HAP-1 (cell line): ENCODE results near the gene ATP13A1.

Experiments
- DNase-seq, 2 experiments: peaks; one replicate each; pipeline ENCODE4 v3.0.0-alpha.2; 2016 to 2020; ENCODE audit warnings: low spot score in 2 of 2
- H3K27me3 ChIP-seq: fragments of 250-450 bp; sonication (Bioruptor Pico); 2 replicates; pipeline ENCODE4 v1.5.1; 2020; ENCODE audit warnings: low read depth, mild to moderate bottlenecking, moderate library complexity
- H3K36me3 ChIP-seq: fragments of 250-450 bp; sonication (Bioruptor Pico); replicated peaks from 2 replicates; pipeline ENCODE4 v1.5.1; 2020; ENCODE audit warnings: mild to moderate bottlenecking
- H3K4me1 ChIP-seq: fragments of 250-450 bp; sonication (Bioruptor Pico); 2 replicates; pipeline ENCODE4 v1.5.1; 2020; ENCODE audit warnings: mild to moderate bottlenecking
- H3K4me3 ChIP-seq: fragments of 250-450 bp; sonication (Bioruptor Pico); 2 replicates; pipeline ENCODE4 v1.5.1; 2020; ENCODE audit warnings: mild to moderate bottlenecking, moderate library complexity
- H3K9me3 ChIP-seq: fragments of 250-450 bp; sonication (Bioruptor Pico); 2 replicates; pipeline ENCODE4 v1.5.1; 2020; ENCODE audit warnings: mild to moderate bottlenecking, moderate library complexity
- in situ Hi-C: fragments of 300-500 bp; cut with MboI; formaldehyde crosslinking; loops from 3 replicates; pipeline ENCODE4 v1.14.3; 2020; ENCODE audit warnings: low sequenced_read_pairs, inconsistent platforms, mixed read lengths

Gene ATP13A1

DNA sequence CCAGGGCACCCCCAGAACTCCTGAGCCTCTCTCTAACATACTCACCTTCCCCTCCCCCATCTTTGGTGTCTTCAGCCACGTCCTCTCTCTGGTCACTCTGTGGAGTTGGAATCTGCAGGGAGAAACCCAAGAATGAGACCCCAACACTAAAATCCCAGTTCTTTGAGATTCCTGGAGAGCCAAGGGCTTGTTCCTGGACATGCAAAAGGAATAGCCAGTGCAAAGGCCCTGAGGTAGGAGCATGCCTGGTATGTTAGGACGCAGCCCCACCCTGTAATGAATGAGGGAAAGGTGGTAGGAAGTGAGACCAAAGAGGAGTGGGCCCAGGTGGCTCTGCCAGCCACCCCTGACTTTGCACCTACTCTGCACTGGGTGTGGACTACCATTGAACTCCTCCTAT lies 33.0 kb downstream of the ATP13A1 start:
- in situ Hi-C loops: no loop called here
- no peak for DNase-seq
- H3K4me3 ChIP-seq: no peak overlapping the region
- H3K36me3 ChIP-seq: peaks cover 17% of the 10 kb centered on the region
- no peaks in the 10 kb centered on the region for H3K27me3 ChIP-seq
- H3K9me3 ChIP-seq: no peaks in the 10 kb centered on the region
- H3K4me1 ChIP-seq: no peaks in the 10 kb centered on the region

DNA sequence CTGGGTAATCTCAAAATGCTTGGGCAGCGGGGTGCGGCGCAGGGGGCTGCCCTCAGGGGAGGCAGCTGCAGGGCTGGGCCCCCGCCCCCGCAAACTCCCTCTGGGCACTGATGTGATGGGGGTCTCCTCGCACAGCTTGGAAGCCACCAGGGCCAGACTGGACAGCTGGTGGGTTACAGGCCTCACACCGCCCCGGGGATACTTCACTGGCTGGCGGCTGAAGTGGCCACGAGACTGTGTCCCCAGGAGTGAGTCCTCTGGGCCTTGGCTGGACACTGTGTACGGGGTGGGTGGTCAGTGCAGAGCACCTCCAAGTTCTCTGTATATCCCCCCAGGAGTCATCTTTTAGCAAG lies 33.4 kb downstream of the ATP13A1 start:
- DNase-seq: no peak
- Histone ChIP-seq H3K4me3 (no peak overlapping the region), H3K36me3 (peaks cover 13% of the 10 kb centered on the region; the same call in 1 of the 2 replicates), H3K27me3 (no peaks in the 10 kb centered on the region), H3K9me3 (no peaks in the 10 kb centered on the region), H3K4me1 (no peaks in the 10 kb centered on the region)
- in situ Hi-C loops: no loop called here

DNA sequence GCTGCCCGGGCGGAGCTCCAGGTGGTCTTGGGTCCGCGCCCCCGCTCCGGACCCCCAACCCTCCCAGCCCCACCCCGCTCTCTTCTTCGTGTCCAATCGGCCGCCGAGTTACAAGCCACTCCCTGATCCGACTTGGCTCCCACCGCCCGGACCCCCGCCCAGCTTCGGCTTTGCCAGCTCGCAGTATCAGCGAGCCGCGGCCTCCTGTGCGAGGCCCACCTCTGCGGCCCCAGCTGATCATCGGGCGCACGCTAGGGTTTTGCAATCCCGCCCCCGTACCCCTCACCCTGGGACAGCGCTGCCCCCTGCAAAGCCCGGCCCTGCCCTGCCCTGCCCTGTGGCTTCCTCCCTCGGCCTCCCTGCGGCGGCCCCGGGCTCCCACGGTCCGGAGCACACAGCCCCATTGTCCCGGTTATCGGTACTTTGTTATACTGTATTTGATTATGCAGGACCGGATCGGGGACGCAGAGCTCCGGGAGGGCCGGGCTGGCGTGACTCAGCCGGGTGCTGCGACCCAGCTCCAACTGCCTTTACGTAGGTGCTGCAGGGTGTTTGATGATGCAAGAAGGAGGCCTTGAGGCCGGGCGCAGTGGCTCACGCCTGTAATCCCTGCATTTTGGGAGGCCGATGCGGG lies 34.9 kb downstream of the ATP13A1 start:
- in situ Hi-C loops: no loop called here
- no peaks in the 10 kb centered on the region for H3K4me1 ChIP-seq
- no peak for DNase-seq

DNA sequence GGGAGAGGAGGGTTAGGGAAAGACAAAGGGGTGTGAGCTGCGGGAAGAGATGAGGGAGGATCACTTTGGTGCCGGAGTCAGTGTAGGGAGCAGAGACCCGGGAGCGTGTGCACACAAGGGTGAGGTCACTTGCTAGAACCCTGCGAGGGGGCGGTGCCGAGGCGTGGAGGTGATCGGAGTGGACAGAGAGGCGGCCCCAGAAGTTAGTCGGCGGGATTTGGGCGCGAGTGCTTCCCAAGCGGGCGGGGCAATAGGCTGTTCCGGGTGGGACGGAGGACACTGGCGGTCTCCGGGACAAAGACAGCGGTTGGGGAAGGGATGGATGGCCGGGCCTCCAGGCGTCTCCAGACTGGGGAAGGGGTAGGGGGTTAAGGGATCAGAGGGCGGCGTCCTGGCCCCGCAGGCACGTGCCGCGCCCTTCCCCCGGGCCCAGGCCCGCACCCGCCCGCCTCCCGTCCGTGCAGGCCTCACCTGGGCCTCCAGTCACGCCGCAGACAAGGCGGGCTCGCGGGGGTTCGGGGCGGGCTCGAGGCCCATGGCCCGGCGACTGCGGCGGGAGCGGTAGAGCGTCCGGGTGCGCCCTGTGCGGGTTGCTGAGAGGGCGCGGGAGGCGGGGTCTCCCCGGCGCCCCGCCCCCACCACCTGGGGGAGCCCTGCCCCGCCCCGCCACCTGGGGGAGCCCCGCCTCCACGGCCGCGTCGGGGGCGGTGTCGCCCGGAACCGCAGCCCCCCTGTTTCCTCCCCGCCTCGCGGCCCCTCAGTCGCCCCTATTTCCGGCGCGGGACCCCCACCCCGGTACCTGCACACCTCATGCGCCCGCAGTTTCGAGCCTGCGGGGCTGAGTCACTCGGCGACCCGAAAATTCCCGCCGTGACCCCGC lies 35.6 kb downstream of the ATP13A1 start, which contains the start of gene LPAR2:
Gene LPAR2, minus strand, starts transcription at position 600 of the 880 bp plus-strand sequence. CDS start 945 bp downstream, outside the sequence.
- Histone ChIP-seq H3K36me3 (no peaks in the 10 kb centered on the region; the same call in 1 of the 2 replicates), H3K4me3 (no peak within 1 kb of the TSS), H3K4me1 (no peaks in the 10 kb centered on the region), H3K9me3 (no peaks in the 10 kb centered on the region), H3K27me3 (no peaks in the 10 kb centered on the region)
- no peak for DNase-seq
- in situ Hi-C loops: no loop called here

More for the DNA sequence above, 34.9 kb downstream of the ATP13A1 start:
- H3K9me3 ChIP-seq: no peaks in the 10 kb centered on the region
- H3K27me3 ChIP-seq: no peaks in the 10 kb centered on the region
- H3K36me3 ChIP-seq: peaks cover 3% of the 10 kb centered on the region; the same call in 1 of the 2 replicates
- H3K4me3 ChIP-seq: no peak overlapping the region

DNA sequence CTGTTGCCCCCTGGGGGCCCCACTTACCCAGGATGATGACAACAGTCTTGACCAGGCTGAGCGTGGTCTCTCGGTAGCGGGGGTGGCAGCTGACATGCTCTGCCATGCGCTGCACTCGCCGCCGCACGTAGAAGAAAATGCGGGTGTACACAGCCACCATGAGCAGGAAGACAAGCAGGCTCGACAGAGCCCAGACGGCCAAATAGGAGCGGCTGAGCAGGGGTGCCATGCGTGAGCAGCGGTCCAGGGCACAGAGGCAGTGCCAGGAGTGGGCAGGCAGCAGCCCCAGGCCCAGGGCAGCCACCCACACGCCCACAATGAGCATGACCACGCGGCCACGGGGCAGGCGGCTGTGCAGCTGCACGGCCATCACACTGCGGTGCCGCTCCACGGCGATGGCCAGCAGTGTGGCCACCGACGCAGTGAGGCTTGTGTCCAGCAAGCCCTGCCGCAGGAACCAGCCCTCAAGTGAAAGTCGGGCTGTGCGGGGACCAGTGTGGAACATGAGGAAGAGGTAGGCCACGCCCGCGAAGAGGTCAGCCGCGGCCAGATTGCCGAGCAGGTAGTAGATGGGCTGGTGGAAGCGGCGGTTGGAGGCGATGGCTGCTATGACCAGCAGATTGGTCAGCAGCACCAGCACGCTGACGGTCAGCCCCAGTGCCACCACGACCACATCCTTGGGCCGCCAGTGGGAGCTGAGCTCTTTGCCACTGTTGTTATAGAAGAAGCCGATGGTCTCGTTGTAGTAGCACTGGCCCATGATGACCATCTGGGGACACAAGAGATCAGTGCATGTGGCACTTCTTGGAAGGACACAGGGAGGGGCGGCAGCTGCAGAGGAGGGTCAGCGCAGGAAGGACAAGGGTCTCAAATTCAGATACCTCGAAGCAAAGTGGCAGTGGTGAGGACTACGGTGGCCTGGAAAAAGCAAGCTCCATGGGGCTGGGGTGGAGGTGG lies 36.7 kb downstream of the ATP13A1 start:
- Histone ChIP-seq H3K4me3 (no peak overlapping the region), H3K9me3 (no peaks in the 10 kb centered on the region), H3K27me3 (no peaks in the 10 kb centered on the region), H3K36me3 (no peaks in the 10 kb centered on the region), H3K4me1 (no peaks in the 10 kb centered on the region)
- in situ Hi-C loops: no loop called here
- DNase-seq: no peak

DNA sequence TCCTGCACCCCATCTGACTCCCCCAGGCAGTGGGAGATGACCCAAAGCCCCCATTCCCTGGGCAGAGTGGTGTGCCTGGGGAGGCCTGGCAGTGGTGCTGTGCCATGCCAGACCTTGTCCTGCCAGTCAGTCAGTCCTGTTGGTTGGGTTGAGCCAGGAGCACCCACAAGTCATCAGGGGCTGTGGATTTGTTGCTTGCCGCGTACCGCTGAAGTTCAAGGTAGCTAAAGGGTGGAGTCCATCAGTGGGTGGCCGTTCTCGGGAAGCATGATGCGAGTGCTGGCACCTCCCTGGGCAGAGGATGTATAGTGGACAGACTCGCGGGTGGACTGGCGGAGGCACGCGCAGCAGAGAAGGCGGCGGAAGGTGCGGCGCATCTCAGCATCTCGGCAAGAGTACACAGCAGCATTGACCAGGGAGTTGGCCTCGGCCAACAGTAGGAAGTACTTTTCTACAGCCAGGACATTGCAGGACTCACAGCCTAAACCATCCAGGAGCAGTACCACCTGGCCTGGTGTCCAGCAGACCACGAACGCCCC lies 39.4 kb downstream of the ATP13A1 start:
- no peaks in the 10 kb centered on the region for H3K27me3 ChIP-seq
- no peak for DNase-seq
- H3K36me3 ChIP-seq: no peaks in the 10 kb centered on the region
- H3K4me1 ChIP-seq: no peaks in the 10 kb centered on the region
- in situ Hi-C loops: no loop called here
- H3K9me3 ChIP-seq: no peaks in the 10 kb centered on the region
- H3K4me3 ChIP-seq: no peak overlapping the region

DNA sequence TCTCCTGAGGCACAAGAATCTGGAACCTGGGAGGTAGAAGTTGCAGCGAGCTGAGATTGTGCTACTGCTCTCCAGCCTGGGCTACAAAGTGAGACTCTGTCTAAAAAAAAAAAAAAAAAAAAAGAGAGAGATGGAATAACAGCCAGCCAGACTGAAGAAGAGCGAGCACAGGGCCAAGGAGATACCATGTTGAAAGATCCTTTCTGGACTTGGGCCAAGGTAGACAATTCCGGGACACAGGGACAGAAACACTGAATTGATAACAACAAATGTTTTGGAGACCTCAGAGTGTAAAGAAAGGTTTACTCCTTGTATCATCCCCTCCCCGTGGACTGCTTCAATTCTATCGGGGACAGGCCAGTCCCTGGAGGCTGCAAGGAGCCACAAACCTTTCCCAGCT lies 40.1 kb downstream of the ATP13A1 start:
- no peak for DNase-seq
- in situ Hi-C loops: no loop called here
- Histone ChIP-seq H3K4me1 (no peaks in the 10 kb centered on the region), H3K27me3 (no peaks in the 10 kb centered on the region), H3K36me3 (no peaks in the 10 kb centered on the region), H3K9me3 (no peaks in the 10 kb centered on the region), H3K4me3 (no peak overlapping the region)

DNA sequence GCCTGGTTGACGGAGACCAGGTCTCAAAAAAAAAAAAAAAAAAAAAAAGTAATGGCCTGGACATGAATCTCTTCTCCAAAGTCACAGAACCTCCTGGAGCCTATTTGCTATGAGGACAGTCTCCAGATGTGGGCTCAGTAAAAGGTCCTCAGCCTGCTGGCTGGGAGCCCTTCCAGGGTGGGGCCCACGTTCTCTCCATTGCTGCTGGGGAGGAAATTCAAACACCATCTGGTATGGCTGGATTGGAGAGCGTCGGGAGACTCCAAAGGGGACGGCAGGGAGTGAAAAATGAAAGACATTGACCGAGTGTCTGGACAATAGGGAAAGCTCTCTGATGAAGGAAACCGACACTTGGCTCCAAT lies 43.6 kb downstream of the ATP13A1 start:
- in situ Hi-C loops: no loop called here
- H3K4me1 ChIP-seq: no peaks in the 10 kb centered on the region
- H3K36me3 ChIP-seq: no peaks in the 10 kb centered on the region
- H3K9me3 ChIP-seq: no peaks in the 10 kb centered on the region
- H3K27me3 ChIP-seq: no peaks in the 10 kb centered on the region
- no peak overlapping the region for H3K4me3 ChIP-seq
- DNase-seq: no peak

DNA sequence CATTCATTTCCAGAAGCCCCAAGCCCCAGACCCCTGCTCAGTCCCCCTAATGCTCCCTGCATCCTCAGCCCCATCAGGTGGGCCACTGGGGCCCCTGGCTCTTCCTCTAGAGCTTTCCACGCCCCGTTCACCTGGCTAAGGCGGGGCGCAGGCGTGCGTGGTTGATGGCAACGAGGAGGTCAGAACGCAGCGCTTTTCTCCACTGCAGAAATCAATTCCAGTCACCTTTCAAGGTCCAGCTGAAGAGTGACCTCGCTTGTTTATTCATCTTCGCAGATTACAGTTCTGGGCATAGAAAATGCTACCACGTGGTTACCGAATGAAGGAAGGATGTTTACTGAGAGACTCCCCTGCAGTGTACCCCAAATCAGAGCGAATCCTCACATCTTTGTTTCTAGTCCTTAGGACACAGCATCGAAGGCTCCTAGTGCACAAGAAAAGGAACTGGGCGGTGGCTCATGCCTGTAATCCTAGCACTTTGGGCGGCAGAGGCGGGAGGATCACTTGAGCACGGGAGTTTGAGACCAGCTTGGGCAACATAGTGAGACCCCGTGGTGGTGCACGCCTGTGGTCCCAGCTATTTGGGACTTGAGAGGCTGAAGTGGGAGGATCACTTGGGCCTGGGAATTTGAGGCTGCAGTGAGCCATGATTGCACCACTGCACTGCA lies 44.2 kb downstream of the ATP13A1 start:
- peak overlapping the region; percentile 22 for H3K4me3 ChIP-seq
- no peak for DNase-seq
- in situ Hi-C loops: no loop called here
- H3K9me3 ChIP-seq: no peaks in the 10 kb centered on the region
- H3K4me1 ChIP-seq: no peaks in the 10 kb centered on the region
- H3K27me3 ChIP-seq: no peaks in the 10 kb centered on the region
- H3K36me3 ChIP-seq: no peaks in the 10 kb centered on the region

DNA sequence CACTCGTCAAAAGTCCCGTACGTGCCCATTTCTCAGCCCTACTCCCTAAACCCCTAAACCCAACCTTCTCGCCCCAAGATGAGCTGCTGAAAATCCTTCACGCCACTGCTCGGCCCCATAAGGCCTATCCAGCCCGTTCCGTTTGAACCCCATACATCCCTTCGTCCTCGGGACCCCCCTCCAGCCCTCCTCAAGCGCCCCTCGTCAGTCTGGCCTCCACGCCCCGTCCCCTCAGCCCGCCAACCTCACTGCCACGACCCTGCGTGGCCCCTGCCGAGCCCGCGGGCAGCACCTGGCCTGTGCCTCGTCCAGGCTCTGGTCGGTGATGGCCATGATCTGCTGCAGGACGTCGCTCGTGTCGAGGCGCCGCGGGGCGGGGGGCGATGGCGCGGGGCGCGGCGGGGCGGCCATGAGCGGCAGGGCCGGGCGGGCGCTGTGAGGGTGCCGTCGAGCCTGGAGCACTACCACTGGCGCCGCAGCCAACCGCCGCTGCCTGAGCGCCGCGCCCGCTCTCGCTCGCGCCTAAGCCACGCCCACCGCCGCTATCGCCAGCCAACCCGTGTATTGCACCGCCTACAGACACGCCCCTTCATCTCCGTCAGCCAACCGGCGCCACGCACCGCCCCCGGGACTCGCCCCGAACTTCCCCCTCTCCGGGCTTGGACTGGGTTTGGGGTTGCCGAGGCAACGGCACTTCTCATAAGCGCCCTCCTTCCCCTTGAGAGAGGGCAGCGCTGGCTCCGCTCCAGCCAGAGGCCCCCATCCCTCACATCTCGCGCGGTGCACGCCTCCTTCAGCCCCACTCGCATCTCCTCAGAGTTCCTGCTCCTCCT lies 45.0 kb downstream of the ATP13A1 start, which contains the start of gene PBX4:
Gene PBX4, minus strand, starts transcription at position 469 of the 833 bp plus-strand sequence. Its CDS starts 58 bp downstream, at position 411.
- Histone ChIP-seq H3K36me3 (no peaks in the 10 kb centered on the region), H3K4me3 (peak within 1 kb of the TSS; percentile 48), H3K4me1 (peaks cover 8% of the 10 kb centered on the region), H3K9me3 (no peaks in the 10 kb centered on the region), H3K27me3 (no peaks in the 10 kb centered on the region)
- DNase-seq: peak; percentile 95 to 99
- in situ Hi-C loops: no loop called here

DNA sequence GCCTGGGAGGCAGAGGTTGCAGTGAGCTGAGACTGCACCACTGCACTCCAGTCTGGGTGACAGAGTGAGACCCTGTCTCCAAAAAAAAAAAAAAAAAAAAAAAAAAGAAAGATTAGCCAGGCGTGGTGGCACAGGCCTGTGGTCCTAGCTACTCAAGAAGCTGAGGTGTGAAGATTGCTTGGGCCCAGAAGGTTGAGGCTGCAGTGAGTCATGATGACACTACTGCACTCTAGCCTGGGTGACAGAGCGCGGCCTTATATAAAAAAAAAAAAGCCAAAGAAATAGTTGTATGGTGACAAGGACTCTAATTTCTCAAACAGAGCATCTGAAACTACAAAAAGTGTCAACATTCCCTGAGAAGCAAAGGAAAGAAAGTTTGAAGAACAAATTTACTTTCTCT lies 48.4 kb downstream of the ATP13A1 start:
- DNase-seq: no peak
- H3K4me3 ChIP-seq: no peak overlapping the region
- H3K9me3 ChIP-seq: no peaks in the 10 kb centered on the region
- H3K27me3 ChIP-seq: no peaks in the 10 kb centered on the region
- H3K36me3 ChIP-seq: no peaks in the 10 kb centered on the region
- peaks cover 13% of the 10 kb centered on the region for H3K4me1 ChIP-seq
- in situ Hi-C loops: no loop called here

DNA sequence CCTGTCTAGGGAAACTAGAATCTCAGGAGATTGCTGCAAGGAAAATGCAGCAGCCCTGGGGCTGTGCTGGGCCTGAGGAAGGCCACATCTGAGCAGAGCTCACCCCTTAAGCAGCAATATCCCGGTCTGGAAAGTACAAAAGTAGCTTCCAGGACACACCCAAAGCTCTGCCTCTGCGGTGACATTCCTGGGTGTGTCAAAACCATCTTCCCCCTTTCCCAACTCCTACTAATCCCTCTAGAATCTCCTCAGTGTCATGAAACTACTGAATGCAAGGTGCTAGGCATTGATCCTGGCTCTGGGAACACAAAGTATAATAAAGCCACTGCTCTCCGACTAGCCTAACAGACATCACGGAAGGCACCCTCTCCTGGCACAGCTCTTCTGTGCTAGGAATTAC lies 50.0 kb downstream of the ATP13A1 start:
- Histone ChIP-seq H3K27me3 (no peaks in the 10 kb centered on the region), H3K36me3 (no peaks in the 10 kb centered on the region), H3K4me1 (peaks cover 13% of the 10 kb centered on the region), H3K9me3 (no peaks in the 10 kb centered on the region), H3K4me3 (no peak overlapping the region)
- in situ Hi-C loops: no loop called here
- peak; percentile 76 to 87 for DNase-seq
